Loucy (cell line): ENCODE measurements around the gene SYNE3.

Experiments used
- CTCF ChIP-seq: fragments of 200-600 bp; sonication (generic); conservative IDR thresholded peaks from 2 replicates; pipeline ENCODE4 v1.5.1; 2014; ENCODE audit warnings: mild to moderate bottlenecking, antibody characterized with exemption, low read length
- EZH2phosphoT487 ChIP-seq: fragments of 200-600 bp; IDR thresholded peaks from 2 replicates; pipeline ENCODE4 v1.6.1; 2018; ENCODE audit warnings: antibody characterized with exemption, mild to moderate bottlenecking, moderate library complexity, borderline replicate concordance

GRCh38 chr14:95474941-95475340 lies 41.5 kb downstream of the SYNE3 start:
- TF ChIP-seq EZH2phosphoT487 = no peak
- TF ChIP-seq CTCF = no peak
